Peyer's patch (tissue), 4 donors: ENCODE results near the gene SLC29A1.

Source experiments
- CTCF ChIP-seq, 6 experiments: fragments of 450-650 bp in 4 of 6; fragments of 200-600 bp in 2 of 6; sonication (generic) in 1 of 6; IDR thresholded peaks; one replicate each; pipeline ENCODE4 v1.5.1; 2017 to 2019; ENCODE audit warnings: antibody characterized with exemption in 6 of 6, mild to moderate bottlenecking in 3 of 6, moderate library complexity in 1 of 6
- POLR2A ChIP-seq, 2 donors: fragments of 450-650 bp; IDR thresholded peaks; one replicate each; pipeline ENCODE4 v1.5.1; 2017; ENCODE audit warnings: antibody characterized with exemption in 2 of 2, mild to moderate bottlenecking in 2 of 2, moderate library complexity in 2 of 2

- TF ChIP-seq CTCF (IDR thresholded peaks at IDR 0.05) = no peak
- TF ChIP-seq POLR2A (IDR thresholded peaks at IDR 0.05) = no peak
Measured at GRCh38 chr6:44250718-44251123, 27.3 kb downstream of the SLC29A1 start.
